ENCODE data around the gene IPCEF1.
"Not testable (repeated sequence)": the region's sequence is repeated elsewhere in the genome, so short reads cannot be mapped to it uniquely, and the experiment has no call there.

IPCEF1 gene

GRCh38 chr6:154213782-154214181 is 142.8 kb downstream of the IPCEF1 start:
- no peak for DNase-seq

- DNase-seq: no peak
Measured at GRCh38 chr6:154210678-154211077, 145.9 kb downstream of the IPCEF1 start.

- no peak for DNase-seq
Measured at GRCh38 chr6:154209555-154209954, 147.0 kb downstream of the IPCEF1 start.

DNA sequence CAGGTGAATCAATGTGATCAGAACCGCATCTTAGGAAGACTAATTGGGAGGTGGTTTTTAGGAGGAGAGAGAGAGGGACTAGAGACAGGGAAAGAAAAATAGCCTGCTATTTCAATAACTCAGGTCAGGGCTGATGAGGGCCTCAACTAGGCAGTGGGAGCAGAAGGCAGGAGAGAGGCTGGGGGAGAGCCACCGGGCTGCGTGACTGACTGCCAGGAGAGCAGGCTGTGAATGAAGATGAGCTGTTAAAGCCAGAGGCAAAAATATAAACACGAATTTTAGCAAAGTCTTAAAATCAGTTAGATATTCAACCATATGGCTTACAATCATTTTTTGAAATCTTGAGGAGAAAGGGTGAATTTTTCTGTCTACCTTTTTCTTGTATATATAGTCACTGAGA is 149.6 kb downstream of the IPCEF1 start:
- DNase-seq: no peak

GRCh38 chr6:154206141-154206540 is 150.5 kb downstream of the IPCEF1 start:
- DNase-seq: no peak

GRCh38 chr6:154202958-154203357 is 153.6 kb downstream of the IPCEF1 start:
- DNase-seq: no peak

DNA sequence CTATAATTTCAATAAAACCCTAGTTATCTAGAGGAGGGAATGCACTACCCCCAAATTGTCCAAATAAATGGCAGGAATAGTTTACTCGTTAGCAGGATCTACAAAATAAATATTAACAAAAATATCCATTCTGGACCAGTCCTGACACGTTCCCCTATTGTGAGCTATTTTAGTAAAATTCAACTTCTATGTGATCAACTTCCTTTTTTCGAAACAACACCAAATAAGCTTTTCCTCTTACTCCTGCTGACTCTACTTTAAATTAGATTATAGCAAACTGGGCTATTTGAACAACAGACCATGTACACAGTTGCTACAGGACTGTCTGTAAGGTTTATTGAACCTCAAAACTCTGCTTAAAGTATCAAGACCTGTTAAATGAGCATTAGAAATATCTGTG is 154.3 kb downstream of the IPCEF1 start:
- DNase-seq: no peak

DNA sequence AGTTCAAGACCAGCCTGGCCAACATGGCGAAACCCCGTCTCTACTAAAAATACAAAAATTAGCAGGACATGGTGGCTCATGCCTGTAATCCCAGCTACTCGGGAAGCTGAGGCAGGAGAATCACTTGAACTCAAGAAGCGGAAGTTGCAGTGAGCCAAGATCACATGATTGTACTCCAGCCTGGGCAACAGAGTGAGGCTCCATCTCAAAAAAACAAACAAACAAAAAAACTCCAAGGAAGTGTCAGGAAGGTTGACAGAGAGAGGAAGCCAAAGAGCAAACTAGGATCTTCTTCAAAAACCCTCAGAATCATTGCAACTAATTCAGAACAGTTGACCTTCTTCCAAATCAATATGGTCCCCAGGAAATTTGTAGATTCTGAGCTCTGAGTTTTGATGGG is 154.9 kb downstream of the IPCEF1 start:
- not testable (repeated sequence) for DNase-seq

DNA sequence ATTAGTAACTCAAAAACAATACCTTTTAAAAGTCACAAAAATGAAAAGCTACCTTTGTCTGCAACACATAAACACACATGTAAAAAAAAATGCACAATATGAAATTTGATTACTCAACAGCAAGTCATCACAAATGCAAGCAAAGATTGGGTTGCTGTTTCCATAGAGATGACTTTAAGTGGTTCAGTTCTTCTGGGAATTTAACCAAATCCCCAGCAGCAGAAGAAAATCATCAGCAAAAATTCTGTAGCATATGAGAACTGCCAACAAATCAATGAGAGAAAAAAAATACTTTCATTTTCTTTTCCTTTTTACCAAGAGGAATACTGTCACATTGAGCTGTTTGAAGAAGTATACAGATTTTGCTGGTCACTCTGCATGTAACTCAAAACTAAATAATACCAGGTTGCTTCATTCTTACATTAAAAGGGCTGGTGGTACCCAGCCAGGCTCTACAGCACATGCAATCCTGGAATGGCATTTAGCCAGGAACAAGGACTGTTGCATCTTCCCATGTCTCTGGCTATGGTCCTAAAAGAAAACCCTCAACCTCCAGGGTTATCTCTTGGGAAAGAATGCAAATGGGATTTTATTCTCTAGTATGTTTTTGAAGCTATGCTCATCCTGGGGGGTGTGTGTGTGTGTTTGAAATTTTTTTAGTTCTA is 159.3 kb downstream of the IPCEF1 start:
- DNase-seq: no peak

DNA sequence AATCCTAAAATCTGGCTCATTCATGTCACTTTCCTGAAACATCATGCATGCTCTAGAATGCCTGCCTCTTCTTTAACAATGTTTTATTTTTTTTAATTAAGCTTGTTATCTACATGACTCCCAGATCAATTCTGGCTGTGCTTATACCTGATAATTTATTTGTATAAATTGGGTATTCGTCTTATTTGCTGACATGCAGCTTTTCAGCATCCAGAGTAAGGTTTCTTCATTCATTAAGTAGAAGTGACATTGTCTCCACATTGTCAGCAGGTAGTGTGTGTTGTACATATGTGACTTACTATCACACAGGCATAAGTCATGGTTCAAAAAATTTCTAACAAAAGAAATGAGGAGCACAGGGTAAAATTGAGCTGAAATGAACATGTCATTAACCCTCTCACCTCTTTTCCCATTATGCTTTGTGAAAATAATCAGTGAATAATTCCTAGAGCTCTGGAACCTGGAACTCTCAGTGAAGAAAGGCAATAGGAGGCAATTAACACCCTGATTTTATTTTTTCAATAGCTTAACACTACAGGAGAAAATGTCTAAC is 160.2 kb downstream of the IPCEF1 start:
- DNase-seq: no peak

- DNase-seq: no peak
Measured at GRCh38 chr6:154187714-154188113, 168.9 kb downstream of the IPCEF1 start.

DNA sequence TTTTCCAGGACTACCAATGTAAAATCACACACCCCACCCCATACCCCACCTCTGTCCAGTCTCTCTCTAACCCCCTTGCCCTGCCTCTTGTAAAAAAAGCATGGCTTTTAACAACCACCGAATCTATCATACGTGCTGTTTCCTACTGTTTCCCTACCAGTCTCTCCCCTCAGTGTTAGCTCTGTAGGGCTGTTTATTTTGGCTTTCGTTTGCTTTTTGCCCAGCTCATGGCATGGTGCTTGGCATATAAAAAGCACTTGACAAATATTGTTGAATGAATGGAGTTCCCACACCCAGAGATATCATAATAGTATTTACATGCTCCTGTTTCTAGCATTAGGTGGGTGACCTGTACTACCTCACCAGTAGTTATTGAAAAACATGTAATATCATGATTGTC is 169.4 kb downstream of the IPCEF1 start:
- no peak for DNase-seq

- DNase-seq: no peak
Measured at GRCh38 chr6:154179434-154179833, 177.2 kb downstream of the IPCEF1 start.

GRCh38 chr6:154172393-154172792 is 184.2 kb downstream of the IPCEF1 start:
- not testable (repeated sequence) for DNase-seq

GRCh38 chr6:154170106-154170505 is 186.5 kb downstream of the IPCEF1 start:
- DNase-seq: no peak

GRCh38 chr6:154169193-154169847 is 187.3 kb downstream of the IPCEF1 start:
- DNase-seq: no peak

DNA sequence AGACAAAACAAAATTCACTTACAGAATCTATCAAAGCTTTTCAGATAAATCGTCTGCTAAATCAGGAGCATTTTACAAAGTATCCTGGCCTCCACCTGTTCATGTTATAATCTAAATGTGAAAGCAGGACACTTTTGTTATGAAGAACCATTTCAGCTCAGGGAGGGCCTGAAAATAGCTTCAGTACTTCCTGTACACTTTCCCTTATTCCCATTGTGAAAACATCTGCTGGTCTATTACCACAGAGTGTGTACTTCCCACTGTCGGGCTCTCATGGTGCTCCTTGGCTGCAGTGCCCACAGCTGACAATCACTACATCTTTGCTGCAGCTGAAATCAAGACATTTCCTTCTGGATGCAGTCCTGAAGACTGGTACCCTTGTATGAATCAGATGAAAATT is 189.5 kb downstream of the IPCEF1 start:
- no peak for DNase-seq

- DNase-seq: no peak
Measured at GRCh38 chr6:154166140-154166539, 190.5 kb downstream of the IPCEF1 start.

DNA sequence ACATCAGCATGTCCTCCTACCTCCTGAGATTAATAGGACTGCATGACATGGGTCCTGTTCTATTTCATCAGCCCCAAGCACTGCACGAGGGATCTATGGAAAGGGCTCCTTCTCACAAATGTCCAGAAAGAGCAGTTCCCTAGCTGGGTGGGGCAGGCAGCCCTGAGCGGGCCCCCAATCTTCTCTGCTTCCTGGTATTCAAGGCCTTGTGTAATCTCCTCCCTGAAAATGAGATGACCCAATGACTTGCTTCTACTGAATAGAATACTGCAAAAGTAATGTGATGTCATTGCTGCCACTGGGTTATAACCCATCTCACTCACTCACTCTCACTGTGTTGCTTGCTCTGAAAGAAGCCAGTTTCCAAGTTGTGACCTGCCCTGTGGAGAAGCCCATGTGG is 191.1 kb downstream of the IPCEF1 start:
- DNase-seq: no peak

GRCh38 chr6:154164397-154164796 is 192.2 kb downstream of the IPCEF1 start:
- no peak for DNase-seq

DNA sequence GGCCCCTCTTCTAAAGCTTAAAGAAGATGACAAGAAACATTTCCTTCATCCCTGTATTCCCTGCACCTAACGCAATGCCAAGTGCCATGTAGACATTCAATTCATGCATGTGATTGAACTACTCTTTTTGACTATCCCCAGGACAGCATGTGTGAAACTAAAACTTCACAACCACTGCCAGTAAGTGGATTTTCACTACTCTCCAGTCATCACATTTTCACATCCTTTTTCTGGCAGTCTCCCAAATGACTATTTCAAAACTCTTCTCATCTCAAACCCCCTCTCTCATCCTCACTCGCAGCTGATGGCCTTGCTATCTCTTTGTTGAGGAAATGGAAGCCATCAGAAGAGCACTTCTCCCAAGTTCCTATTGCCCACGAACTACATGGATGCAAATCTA is 194.9 kb downstream of the IPCEF1 start:
- DNase-seq: no peak

- no peak for DNase-seq
Measured at GRCh38 chr6:154159126-154159525, 197.5 kb downstream of the IPCEF1 start.

DNA sequence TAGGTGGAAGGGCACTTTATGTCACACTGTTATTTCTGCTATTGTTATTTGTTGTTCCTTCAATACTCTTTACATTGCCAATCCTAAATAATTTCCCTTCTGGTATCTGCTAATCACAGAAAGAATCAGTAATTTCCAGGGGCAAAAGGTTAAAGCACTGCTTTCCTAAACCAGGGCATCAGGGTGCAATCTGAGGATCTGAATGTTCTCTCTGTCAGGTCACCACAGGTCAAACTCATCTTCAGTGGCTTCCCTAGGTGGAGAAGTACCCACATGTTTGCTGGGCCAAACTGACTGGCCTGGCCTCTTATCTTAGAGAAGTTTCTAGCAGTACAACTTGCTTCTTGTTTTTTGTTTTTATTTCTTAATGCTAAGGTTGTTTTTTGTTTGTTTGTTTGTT is 198.9 kb downstream of the IPCEF1 start:
- no peak for DNase-seq

DNA sequence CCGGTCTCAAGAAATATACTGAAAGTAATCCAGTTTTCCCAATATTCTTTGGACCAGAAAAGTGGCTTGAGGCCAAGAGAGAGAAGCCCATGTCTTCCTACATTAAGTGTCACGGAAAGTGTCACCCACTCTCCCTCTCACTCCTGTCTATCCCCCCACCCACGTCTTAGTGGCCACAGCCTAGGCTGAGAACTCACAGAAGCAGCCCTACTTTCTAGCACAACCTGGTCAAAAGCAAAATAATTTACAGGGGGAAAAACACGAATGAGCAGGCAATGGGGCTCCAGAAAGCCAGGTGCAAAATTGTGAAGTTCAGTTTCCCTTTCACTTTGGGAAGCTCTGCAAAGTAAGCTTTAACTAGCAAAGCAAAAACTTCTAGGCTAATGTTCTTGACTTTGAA is 199.5 kb downstream of the IPCEF1 start:
- no peak for DNase-seq
